Pulmonary artery endothelial cell (primary cell): ENCODE results near the gene TLCD3A. TPM values are rescaled to one million over a fixed set of nuclear protein-coding genes. Genes with fewer than 3 reads are reported as not detected.

Experiments used
- DNase-seq: peaks from one replicate; pipeline ENCODE4 v3.0.0-alpha.2; 2011; ENCODE audit warnings: low read depth, low spot score
- total RNA-seq: library from RNA; depleted of rRNA; stranded (reverse); fragments of >200 nt; gene quantifications from 2 replicates; pipeline ENCODE4 v1.2.3, GENCODE V29; 2014

TLCD3A gene
- total RNA-seq, 1 donor from 2014 or later, result 26.9 TPM

DNA sequence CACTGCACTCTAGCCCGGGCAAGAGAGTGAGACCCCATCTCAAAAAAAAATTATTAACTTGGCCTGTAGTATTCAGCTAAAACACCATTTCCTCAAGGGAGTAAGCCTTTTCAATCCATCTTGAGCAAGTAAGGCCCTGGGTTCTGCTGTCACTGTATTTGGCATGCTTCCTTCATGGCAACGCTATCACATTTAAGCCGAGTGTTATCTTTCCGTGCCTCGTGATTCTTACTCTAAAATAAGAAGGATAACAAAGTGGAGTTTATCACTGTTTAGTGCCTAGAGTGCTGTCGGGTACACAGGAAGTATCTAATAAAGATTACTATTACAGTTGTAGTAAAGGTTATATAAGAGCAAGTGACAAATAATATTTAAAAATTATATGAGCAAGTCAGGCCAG is 26.5 kb upstream of the TLCD3A start:
- no peak for DNase-seq

DNA sequence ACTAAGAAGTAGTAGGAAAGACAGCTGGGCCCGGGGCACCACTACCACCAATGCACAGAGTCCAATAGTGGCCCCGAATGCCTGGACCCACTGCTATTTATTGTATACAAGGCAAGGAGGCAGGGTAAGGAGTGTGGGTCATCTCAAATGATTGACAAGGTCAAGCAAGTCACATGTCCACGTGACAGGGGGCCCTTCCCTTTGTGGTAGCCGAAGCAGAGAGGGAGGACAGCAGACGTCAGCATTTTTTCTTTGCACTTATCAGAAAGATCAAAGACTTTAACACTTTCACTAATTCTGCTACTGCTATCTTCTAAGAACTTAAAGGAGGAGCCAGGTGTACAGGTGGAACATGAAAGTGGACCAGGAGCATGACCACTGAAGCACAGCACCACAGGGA is 24.3 kb upstream of the TLCD3A start:
- DNase-seq, result no peak

DNA sequence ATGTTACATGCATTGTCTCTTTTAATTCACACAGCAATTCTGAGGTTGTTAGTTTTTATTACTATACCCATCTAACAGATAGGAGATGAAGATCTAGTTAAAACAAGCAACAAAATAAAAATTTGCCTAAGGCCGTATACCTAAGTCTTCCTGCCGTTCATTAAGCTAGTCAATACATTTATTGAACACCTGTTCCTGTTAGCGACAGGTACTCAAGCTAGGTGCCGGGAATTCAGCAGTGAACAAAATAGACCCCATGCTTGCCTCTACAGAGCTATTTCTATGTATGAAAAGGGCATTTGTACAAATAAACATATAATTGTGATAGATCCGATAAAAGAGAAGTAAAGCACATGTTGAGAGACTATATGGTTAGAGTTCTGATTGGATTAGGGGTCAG is 14.3 kb upstream of the TLCD3A start:
- no peak for DNase-seq

DNA sequence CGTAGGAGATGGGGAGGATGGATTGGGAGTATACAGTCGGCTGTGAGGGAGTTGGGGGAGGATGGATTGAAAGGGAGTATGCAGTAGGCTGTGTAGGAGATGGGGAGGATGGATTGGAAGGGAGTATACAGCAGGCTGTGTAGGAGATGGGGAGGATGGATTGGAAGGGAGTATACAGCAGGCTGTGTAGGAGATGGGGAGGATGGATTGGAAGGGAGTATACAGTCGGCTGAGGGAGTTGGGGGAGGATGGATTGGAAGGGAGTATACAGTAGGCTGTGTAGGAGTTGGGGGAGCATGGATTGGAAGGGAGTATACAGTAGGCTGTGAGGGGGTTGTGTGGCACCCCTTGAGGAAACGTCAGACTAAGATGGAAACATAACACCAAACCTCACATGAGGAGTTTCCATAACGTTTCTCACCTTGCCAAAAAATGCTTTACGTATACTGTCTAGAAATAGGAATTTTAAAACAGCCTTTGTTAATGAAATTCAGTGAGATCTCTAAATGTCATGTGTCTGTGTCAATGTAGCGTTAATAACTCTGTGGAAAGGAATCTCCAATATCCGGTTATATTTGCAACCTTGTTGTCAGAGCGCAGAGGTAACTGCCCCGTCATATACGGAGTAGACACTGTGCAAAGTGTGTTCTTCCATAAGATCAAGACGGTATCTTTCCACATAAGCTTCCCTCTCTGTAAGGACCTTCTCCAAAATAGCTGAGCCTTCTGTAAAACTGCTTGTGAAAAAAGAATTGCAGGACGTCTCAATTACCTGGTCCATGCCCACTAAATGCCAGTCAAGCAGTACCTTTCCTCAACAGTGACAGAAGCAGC is 11.5 kb upstream of the TLCD3A start:
- DNase-seq, result no peak

DNA sequence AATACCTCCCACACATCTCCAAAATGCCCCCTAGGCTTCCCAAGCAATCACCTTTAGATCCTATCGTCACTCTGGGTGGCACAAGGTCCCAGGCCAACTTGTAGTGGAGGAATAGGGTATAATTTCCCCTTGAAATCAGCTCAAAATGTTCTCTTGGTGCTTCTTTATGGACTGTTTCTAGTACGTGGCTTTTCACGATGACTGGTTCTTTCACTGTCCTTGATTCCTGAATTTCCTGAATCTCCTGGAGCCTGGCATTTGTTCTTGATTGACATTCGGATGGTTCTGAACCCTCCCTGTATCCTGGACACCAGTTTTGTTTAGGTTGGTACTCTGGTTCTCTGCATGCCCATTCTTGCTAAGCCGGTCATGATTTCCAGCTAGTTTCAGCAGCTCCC is 10.9 kb upstream of the TLCD3A start:
- no peak for DNase-seq

DNA sequence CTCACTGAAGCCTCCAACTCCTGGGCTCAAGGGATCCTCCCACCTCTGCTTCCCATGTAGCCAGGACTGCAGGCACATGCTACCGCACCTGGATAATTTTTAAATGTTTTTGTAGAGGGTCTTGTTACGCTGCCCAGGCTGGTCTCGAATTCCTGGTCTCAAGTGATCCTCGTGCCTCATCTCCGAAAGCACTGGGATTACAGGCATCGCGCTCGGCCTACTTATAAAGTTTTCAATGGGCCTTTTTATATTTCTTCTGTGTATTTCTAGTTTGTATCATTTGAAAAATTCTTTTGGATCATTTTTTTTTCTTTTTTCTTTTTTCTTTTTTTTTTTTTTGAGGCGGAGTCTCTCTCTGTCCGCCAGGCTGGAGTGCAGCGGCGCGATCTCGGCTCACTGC is 7.3 kb upstream of the TLCD3A start:
- no peak for DNase-seq

DNA sequence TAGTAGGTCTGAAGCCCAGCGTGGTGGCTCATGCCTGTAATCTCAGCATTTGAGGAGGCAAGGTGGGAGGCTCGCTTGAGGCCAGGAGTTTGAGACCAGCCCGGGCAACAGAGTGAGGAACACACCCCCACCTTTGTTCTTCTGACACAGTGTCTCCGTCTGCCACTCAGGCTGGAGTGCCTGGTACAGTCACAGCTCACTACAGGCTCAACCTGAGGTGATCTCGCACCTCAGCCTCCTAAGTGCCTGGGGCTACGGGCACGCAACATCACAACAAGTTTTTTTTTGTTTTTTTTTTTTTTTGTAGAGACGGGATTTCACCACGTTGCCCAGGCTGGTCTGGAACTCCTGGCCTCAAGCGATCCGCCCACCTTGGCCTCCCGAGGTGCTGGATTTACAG is 6.7 kb upstream of the TLCD3A start:
- no peak for DNase-seq

DNA sequence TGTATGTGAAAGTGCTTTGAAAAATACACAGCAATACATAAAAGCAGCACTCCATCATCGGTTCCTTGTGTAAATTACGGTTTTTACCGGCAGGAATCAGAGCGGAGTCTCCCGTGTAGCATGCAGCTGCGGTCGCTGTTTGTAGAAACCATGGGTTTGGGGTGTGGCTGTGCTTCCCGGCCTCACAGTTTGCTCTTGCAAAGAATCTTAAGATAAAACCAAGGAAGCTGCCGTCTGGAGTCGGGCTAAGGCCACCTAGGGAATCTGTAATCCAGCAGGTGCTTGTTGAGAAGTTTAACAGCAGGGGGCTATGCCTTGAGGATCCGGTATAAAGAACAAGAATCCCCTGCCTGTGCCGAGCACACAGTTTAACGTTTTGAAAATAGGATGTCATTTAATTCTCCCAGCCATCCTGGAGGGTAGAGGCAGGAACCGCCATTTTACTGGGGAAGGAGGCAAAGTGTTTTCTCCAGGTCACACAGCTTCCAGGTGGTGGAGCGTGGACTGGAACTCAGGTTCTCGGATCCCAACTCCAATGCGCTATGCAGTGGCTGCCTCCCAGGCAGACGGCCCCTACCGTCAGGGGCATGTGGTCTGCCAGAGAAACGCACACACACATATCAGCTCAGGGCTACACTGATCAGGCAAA is 6.0 kb upstream of the TLCD3A start:
- no peak for DNase-seq

DNA sequence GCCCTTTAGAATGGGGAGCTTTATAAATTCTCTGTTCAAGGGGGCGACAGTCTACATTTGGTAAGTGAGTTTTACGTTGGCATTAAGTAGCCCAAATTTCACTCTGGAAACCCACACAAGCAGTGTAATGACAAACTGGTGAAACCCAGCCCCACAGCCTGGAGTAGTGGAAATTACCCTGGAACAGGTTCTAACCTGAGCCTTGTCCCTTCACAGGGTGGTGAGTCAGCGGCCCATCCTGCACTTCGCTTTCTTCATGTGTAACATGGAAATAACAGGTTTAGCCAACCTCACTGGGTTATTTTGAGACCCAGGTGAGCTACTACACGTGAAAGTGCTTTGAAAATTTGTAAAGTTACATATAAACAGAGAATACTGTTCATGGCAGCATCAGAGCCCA is 3.5 kb upstream of the TLCD3A start:
- DNase-seq, result no peak

DNA sequence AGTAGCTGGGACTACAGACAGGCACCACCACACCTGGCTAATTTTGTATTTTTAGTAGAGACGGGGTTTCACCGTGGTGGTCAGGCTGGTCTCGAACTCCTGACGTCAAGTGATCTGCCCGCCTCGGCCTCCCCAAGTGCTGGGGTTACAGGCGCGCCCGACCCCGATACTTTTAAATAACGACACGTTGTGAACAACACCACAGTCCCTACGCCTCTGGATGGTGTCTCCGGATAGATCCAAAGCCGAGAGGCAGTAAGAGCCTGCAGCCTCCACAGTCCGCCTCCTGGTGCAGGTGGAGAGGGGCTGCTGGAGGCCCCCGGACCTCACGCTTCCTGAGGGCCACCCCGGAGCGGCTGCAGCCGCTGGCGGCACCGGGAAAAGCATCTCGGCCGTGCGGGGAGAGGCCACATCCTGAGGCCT is 741 bp upstream of the TLCD3A start:
- DNase-seq, result no peak

DNA sequence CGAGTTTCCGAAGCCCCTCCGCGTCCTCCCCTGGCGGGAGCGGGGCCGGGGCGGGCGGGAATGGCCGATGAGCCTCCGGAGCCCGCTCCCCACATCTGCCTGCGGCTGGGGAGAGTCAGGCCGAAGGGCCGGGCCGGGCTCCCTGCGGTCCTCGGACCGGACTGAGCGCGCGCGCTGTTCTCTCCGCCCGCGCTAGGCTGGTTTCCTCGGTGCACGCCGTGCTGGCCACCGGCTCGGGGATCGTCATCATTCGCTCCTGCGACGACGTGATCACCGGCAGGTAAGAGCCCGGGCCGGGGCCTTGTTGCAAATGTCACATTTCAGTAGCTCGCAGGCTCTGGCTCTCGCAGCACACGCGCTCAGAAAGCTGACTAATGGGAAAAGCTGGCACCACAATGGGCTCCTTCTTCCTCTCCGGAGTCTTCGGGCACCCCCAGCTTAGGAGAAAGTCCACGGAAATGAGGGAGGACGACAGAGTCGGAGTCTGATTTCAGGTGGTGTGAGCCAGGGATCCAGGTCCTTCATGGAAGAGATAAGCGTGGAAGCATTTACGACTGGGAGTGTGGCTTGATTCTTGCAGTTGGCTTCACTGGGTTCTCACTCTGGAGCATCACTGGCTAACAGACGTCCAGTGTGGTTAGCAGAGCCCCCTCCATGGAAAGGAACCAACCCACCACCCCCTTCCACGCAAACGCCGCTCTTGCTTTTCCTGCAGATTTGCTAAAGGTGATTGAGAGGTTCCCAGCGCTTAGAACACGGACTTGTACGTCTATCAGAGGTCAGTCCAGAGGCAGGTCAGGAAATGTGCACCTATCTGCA is 715 bp downstream of the TLCD3A start:
- no peak for DNase-seq

DNA sequence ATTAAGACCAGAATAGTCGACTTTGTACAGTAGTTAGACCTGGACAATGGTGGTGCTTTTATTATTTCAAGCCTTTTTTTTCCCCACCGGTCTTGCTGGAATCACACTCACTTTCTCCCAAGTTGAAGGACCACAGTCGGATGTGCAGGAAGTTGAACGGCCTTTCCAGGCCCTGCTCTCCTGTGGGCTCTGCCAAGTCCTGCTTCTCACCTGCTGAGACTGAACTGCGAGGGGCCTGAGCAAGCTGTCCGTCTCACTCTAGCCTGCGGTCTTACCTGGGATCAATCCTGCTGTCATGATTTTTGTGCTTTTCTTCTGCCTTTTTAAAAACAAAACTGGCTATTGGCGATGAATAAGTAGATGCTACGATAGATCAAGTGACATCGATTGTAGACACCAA is 1.3 kb downstream of the TLCD3A start:
- DNase-seq, result no peak

DNA sequence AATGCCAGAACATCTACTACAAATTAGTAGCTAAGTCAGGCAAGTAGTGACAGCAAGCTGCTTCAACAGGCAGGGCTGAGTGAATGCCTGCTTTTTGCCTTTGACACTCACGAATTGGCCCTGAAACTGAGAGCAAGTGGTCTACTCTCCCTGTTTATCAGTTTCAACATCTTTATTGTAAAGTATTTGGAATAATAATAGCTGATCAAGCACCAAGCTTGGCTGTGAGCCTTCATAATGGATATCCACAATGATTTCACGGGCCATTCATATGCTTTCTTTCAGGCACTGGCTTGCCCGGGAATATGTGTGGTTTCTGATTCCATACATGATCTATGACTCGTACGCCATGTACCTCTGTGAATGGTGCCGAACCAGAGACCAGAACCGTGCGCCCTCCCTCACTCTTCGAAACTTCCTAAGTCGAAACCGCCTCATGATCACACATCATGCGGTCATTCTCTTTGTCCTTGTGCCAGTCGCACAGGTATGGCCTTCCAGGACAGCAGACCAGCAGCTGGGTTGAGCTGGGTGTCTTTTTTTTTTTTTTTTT is 5.2 kb downstream of the TLCD3A start:
- no peak for DNase-seq

DNA sequence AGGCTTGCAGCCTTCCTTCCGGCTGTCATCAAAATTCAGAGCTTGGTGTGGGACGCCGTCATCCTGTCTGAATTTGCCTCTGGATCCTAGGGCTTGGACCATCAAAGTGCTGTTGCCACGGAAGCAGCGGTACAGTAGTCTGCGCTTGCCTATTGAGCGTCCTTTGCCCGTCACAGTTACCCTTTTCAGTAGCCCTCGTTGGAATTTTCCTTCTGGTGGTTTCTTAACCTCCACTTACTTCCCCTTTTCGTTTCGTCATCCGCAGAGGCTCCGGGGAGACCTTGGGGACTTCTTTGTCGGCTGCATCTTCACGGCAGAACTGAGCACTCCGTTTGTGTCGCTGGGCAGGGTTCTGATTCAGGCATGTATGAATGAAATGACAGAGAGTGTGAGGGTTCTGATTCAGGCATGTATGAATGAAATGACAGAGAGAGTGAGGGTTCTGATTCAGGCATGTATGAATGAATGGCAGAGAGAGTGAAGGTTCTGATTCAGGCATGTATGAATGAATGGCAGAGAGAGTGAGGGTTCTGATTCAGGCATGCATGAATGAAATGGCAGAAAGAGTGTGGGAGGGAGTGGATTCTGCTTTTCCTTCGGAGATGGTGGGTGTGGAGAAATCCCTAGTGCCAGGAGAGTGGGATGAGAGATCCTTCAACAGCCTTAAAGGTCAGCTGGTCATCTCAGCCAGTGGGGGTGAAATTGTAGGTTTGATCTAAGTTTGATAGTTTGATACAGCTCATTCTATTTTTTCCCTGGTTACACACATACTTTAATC is 8.0 kb downstream of the TLCD3A start:
- DNase-seq, result no peak

DNA sequence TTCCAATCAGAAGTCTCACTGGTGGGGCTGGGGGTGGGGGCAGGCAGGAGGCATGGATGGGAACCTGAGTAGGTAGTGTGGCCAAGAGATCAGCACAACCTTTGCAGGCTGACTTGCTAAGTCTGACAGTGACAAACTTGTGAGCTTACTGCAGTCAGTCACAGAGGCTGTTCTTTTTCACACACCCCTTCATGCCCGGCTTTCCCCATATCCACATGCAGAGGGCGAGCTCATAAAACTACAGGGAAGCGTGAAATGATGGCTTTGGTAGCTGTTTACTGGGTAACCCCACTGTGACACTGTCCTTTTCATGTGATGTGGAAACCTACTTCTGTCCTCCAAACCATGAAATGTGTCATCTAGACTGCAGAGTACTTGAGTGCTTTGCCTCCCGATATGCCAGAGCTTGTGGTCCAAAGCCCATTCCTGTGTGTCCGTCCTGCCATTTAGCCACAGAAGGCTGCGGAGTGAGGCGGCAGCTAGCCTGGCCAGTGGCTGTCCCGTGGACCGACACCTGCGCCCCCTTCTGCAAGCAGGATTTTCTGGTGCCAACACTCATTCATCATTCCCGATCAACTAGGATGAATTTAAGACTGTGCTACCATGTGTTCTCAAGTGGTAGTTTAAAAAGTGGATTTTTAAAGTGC is 9.9 kb downstream of the TLCD3A start:
- no peak for DNase-seq

DNA sequence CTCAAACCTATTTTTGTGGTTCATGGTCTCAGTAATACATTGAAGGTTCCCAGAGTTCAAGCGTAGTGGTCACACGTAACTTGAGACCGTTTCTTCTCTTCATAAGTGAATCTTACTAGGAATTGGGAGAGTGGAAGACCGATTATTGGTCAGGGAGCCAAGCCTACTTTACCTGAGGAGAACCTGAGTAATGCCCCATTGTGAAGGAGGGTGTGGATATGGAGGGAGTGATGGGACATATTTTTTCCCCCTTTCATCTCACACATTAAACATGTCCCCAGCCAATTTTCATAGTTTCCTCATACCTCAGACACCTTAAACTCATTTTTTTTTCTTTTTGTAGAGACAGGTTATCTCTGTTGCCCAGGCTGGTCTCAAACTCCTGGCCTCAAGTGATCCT is 10.7 kb downstream of the TLCD3A start:
- DNase-seq, result no peak

DNA sequence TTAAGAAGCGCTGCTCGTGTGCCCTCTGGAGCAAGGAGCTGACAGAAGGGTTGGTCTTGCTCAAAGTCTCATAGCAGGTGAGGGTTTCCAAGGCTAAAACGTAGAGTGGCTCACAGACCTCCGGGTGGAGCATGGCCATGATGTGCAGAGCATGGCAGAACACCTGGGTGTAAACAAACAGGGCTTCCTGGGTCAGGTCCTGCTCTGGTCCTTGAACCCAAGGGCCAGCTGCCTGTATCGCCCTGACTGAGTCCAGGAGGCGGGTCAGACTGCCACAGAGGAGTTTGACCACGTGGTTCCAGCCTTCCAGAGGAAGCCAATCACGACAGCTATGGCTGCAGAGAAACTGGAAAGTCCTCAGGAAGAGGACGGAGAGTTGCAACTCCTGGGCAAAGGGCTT is 12.5 kb downstream of the TLCD3A start:
- DNase-seq, result no peak

DNA sequence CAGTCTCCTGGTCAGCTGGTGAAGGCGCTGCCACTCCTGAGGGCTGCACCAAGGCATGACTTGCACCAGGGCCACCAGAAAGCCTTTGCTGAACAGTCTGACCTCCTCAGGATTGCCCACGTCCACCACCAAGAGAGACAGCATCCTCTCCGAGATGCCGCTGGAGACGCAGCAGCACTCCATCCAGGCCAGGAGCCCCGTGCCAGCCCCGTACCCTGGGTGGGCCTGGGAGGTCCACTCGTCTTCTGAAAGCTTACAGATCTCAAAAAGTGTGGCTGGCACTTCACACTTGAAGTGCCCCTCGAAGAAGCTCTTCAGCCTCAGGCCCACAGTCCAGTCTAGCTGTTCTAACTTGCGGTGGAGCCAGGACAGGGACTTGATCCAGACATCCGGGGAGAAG is 13.0 kb downstream of the TLCD3A start:
- DNase-seq, result no peak

DNA sequence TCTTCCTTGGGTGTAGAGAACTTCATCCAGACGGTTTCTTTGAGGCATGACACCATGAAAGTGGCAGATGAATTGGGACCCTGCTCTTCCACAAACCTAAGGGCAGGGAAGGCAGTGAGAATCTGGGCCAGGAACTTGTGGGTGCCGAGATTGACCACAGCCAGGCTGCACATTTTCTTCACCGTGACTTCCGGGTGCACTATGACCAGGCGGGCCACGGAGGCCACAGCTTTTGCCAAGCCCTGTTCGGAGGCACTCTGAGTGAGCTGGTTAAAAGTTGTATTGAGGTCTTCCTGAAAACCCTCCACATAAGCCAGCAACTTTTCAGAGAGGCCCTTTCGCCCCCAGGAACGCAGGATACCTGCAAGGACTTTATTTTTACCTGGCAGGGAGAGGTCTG is 13.8 kb downstream of the TLCD3A start:
- no peak for DNase-seq

DNA sequence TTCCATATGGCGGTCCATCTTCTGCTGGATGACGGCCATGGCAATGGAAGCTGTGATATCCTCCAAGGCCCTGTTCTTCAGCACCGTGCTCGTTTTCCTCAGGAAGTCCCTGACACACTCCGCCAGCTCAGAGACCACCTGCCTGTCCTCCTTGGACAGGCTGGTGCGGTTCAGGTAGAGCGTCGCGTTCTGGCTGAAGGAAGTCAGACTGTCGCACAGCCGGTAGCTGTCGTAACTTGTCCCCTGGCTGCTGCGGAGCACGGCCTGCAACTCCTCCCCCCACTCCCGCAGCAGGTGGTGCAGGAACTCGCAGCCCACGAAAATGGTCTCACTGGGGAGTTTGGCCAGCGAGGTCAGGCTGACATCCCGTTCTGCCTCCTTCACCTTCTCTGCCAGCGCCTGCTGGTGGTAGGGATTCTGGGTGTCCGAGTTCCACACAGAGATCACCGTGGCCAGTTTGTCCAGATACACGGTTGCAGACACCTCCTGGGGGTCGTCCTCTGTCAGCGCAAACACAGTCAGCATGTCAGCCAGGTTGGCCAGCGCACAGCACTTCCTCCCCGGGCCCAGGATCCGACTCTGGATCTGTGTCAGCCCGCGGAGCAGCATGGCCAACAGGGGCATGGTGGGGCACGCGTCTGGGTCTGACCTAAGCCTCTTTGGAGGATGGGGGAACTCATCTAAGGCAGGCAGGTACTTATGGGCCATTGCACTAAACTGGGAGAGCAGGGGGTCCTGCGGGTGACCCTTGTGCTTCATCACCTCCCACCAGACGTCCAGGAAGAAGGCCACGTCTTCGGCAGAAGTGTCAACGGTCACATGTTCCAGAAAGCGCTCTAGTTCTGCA is 14.6 kb downstream of the TLCD3A start:
- no peak for DNase-seq
